CD4-positive, alpha-beta T cell treated with Interleukin-2 at 100 ng/mL for 4 hours (primary cell): ENCODE measurements around the gene BAZ1B.
"Not testable (repeated sequence)": the region's sequence is repeated elsewhere in the genome, so short reads cannot be mapped to it uniquely, and the experiment has no call there.

ENCODE experiments used
- DNase-seq: peaks from one replicate; pipeline ENCODE4 v3.0.0-alpha.2; 2020; ENCODE audit warnings: low spot score

The BAZ1B gene

GRCh38 chr7:73425356-73425983, 96.6 kb downstream of the BAZ1B start:
- no peak for DNase-seq

- no peak for DNase-seq
Measured at GRCh38 chr7:73424489-73424885, 97.6 kb downstream of the BAZ1B start.

DNA sequence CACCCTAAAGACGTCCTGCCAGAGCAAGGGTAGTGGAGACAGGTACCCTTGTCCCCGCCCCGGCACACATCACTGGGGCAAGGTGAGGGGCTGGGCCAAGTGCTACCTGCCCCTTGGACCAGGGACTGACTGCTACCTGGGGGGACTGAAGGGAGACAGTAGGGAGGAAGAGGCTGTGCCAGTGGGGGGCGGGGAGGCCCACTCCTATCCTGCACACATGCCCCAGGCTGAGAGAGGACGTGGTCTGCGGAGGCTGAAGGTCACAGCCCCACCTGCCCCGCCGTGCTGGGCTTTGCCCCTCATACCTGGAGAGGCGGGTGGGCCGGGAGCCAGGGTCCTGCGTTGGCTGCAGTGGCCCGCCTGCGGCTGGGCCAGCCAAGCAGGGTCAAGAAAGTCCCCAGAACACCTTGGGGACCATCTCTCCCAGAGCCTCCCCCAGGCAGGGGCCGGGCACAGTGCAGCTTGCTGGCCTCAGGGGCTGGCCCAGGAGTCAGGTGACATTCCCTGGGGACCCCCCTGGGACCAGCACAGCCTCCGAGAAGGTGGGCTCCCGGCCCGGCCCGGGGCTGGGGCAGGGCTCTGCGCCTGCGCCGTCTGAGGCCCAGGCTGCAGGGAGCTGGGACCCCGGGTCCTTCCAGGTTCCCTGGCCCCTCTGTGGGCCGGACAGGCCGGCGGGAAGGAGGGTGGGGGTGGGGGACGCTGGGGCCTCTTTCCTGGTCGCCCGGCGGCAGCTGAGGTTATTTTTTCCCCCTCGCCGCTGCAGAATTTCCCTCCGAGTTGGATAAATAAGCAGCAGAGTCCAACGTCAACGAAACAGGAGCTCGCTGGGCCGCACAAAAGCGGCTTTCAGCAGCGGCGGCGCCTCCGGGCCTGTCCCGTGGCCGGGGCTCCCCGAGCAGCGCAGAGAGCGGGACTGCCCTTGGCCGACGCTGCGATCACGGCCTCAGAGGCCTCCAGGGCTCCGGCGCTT, 98.3 kb downstream of the BAZ1B start:
- no peak for DNase-seq

- not testable (repeated sequence) for DNase-seq
Measured at GRCh38 chr7:73420610-73421009, 101.5 kb downstream of the BAZ1B start.

GRCh38 chr7:73420016-73420415, 102.1 kb downstream of the BAZ1B start:
- DNase-seq: not testable (repeated sequence)

DNA sequence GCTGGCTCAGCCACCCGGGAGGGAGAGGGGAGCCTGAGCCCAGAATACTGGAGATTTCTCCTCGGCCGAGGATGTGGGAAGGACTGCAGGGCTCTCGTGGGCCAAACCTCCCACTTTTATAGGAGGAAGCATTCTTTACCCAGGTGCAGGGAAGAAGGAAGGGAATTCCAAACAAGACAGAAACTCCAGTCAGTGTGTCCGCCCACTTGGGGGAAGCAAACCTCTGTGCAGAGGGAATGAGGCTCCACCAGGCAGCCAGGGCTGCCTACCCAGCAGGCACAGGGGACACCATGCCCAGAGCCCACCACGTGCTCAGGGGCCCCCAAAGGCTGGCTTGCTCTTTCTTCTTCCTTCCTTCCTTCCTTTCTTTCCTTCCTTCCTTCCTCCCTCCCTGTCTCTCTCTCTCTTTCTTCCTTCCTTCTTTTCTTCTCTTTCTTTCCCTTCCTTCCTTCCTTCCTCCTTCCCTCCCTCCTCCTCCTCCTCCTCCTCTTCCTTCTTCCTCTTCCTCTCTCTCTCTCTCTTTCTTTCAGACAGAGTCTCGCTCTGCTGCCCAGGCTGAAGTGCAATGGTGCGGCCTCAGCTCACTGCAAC, 103.9 kb downstream of the BAZ1B start:
- no peak for DNase-seq

DNA sequence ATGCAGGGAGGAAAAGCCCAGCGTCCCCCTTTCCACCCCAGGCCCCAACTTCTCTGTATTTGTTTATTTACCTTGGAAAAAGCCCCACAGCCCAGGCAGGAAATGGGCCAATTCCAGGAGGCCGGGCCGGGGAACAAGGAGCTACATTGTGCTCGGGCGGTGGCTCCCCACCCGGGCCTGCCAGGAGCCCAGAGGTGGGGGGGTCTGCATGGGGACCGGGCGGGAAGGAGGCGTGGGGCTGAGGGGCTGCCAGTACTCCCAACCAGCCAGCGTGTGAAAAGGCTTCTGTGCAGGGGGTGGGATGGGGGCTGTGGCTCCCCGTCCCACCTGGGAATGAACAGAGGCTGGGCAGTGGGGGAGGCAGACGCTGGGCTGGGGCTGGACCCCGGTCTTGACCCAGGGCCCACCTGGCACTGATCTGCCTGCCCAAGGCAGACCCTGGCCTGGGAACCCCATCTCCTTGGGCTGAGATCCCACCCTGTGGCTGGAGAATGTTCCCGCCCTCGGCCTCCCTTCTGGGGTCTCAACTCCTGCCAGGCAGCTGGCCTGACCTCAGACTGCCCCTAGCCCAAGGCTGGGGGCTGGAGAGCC, 111.5 kb downstream of the BAZ1B start:
- DNase-seq: not testable (repeated sequence)

- DNase-seq: not testable (repeated sequence)
Measured at GRCh38 chr7:73404860-73405259, 117.2 kb downstream of the BAZ1B start.

DNA sequence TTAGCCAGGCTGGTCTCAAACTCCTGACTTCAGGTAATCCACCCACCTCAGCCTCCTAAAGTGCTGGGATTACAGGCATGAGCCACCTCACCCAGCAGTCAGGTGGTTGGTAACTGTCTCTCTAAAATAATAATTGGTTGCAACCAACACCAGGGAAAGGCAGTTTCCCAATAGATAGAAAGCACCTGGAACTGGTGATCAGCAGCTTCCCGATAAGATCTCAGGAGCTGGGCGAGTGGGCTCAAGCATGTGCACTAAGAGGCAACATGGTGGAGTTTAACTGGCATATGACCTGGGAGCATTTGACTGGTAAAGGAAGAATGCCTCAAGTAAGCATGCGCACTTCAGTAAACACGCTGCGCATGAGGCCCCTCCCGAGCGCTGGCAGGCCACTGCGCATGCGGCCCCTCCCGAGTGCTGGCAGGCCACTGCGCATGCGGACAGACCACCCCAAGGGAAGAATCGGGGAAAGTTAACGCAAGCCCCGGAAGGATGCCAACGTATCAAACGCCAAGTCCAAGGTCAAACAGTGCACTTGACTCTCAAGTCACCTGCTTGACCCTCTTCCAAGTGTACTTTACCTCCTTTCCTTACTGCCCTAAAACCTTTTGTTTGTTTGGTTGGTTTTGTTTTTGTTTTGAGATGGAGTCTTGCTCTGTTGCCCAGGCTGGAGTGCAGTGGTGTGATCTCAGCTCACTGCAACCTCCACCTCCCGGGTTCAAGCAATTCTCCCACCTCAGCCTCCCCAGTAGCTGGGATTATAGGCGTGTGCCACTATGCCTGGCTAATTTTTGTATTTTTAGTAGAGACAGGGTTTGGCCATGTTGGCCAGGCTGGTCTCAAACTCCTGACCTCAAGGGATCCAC, 122.7 kb downstream of the BAZ1B start:
- DNase-seq: peak; percentile 75

DNA sequence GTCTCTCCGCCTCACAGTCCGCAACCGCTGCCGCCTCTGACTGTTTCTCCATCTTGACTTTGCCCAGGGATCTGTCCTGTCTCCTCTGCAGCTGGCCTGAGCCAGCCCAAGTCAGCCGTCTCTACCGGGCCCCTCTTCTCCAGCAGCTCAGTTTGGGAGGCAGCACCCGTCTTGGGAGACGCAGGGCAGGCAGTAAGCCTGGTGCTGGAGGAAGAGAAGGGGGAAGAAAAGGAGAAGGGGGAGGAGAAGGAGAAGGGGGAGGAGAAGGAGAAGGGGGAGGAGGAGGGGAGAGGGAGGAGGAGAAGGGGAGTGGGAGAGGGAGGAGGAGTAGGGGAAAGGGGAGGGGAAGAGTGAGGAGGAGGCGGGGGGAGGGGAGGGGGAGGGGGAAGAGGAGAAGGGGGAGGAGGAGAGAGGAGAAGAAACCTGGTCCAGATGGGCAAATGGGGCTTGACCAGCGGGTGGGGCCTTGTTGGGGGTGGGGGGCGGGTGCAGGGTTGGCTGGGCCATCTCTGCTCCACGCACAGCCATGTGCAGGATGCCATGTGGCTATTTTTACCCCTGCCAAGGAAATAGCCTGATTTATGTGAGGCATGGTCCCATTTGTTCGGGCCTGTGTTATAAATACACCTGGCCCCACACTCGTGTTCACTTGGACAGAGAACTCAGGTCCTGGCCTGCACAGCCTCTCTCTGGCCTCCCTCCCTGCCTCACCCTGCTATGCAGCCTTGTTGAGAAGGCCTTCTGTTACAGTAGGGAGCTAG, 124.4 kb downstream of the BAZ1B start:
- DNase-seq: no peak

DNA sequence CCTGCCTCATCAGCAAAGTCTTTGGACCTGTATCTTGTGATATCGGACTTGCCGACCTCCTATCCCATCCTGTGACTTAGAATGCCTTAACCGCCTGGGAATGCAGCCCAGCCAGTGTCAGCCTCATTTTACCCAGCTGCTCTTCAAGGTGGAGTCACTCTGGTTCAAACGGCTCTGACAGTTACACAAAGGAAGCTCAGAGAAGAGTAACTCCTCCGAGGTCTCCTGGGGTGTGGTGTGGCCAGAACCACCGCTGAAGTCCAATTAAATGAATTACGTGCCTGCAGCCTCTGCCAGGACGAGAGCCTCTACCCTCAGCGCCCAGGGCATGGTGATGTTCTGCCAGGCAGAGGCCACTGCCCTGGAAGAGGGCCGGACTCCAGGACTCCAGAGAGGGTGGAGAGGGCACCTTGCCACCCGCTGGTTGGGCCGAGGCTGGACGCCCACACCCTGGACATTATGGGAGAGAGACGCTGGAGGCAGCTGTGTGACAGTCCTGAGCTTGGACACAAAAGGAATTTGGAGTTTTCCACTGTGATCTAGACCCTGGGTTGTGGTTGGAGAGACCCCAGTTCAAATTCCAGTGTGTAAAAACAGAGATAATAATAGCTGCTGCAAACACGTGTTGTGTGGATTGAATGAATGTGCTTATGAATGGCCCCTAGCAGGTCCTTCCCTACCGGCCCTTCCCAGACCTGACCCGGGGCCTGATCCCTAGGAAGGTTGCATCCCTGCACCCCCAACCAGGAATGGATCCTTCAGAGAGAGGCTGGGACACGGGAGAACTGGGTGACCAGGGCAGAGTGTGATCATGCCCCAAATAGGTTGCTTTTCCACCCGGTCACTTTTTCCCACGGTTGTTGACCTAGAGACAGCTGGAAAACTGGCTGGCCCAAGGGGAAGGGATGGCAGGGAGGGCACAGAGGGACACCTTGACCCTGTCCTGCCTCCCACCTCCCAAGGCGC, 126.3 kb downstream of the BAZ1B start:
- no peak for DNase-seq

- DNase-seq: no peak
Measured at GRCh38 chr7:73394422-73394821, 127.7 kb downstream of the BAZ1B start.

GRCh38 chr7:73391396-73391795, 130.7 kb downstream of the BAZ1B start:
- no peak for DNase-seq
